Psoas muscle (tissue), 8 donors: ENCODE results near the gene GLB1L3. TPM values are rescaled to one million over a fixed set of nuclear protein-coding genes. Genes with fewer than 3 reads are reported as not detected.
"Not testable (repeated sequence)": the region's sequence is repeated elsewhere in the genome, so short reads cannot be mapped to it uniquely, and the experiment has no call there.

Experiments used
- ATAC-seq, 4 donors: fragments of 200-7000 bp; cut with Tn5 transposase; one replicate each; pipeline ENCODE4 v1.9.1; 2020; ENCODE audit warnings: moderate library complexity in 3 of 4, mild to moderate bottlenecking in 2 of 4
- DNase-seq, 2 donors: peaks; one replicate each; pipeline ENCODE4 v3.0.0-alpha.2; 2020
- H3K27ac ChIP-seq: fragments of 200-600 bp; one replicate; pipeline ENCODE4 v1.8.0; 2022
- H3K27me3 ChIP-seq, 3 donors: fragments of 200-600 bp in 1 of 3; one replicate each; pipeline versions ENCODE4 v1.6.1 to v1.8.0; 2013 to 2022; ENCODE audit warnings: low read length in 2 of 3, mild to moderate bottlenecking in 2 of 3, moderate library complexity in 1 of 3; ENCODE audit not compliant: insufficient read depth in 3 of 3
- H3K36me3 ChIP-seq, 2 donors: fragments of 200-600 bp in 1 of 2; one replicate each; pipeline versions ENCODE4 v1.6.1 to v1.8.0; 2013 to 2022; ENCODE audit warnings: low read depth in 1 of 2, mild to moderate bottlenecking in 1 of 2, moderate library complexity in 1 of 2; ENCODE audit not compliant: insufficient read depth in 1 of 2
- H3K4me1 ChIP-seq: fragments of 200-600 bp; one replicate; pipeline ENCODE4 v1.8.0; 2022
- H3K4me3 ChIP-seq: fragments of 200-600 bp; one replicate; pipeline ENCODE4 v1.8.0; 2022; ENCODE audit warnings: mild to moderate bottlenecking
- H3K9me3 ChIP-seq: fragments of 200-600 bp; one replicate; pipeline ENCODE4 v1.8.0; 2022
- CTCF ChIP-seq: fragments of 200-600 bp; IDR thresholded peaks from one replicate; pipeline ENCODE4 v1.8.0; 2022; ENCODE audit warnings: antibody characterized with exemption
- WGBS, 3 donors: extraction: QIAGEN DNeasy Blood & Tissue Kit; methylation state at CpG; one replicate each; pipeline versions ENCODE4 v1.1.6 to v1.1.7; 2013; 5-methylcytosine and 5-hydroxymethylcytosine counted together
- intact Hi-C, 2 donors: fragments of 100-400 bp; cut with DNase I; formaldehyde crosslinking; loops; one replicate each; pipeline versions ENCODE4 v1.11.0 to v1.14.2; 2022
- polyA plus RNA-seq, 3 donors: library from polyadenylated mRNA; stranded (reverse); fragments of 200-250 nt; gene quantifications; one replicate each; pipeline ENCODE4 v1.2.3, GENCODE V29; 2013
- total RNA-seq, 4 donors: library from RNA; stranded (reverse); fragmentation: NEBNext Ultra II Directional in 2 of 4; extraction: Animal tissue kit (Norgen Biotek cat#: 25700) in 2 of 4; gene quantifications; one replicate each; pipeline versions ENCODE4 v1.2.1 to v1.2.4, GENCODE V29; 2021 to 2023
- donor health status: healthy with polysubstance abuse.
- donor health status: DM: no; HTN: no; CAD: no; lungs with moderate emphysema.
- donor health status: Bipolar disorder and iron deficiency.
- donor health status: healthy.
- donor health status: DM: yes; HTN: yes; CAD: no.
- donor health status: DM: no; HTN: no; CAD: no.
- donor health status: DM: no; HTN: no; CAD: no.
- donor health status: DM: yes; HTN: yes; CAD: no.

The GLB1L3 gene
- total and polyA plus RNA-seq, 7 donors, result not detected

- H3K27ac ChIP-seq, result no peak overlapping the region
- no peaks in the 10 kb centered on the region for H3K4me1 ChIP-seq
- intact Hi-C loops, result no loop called here
- no peaks in the 10 kb centered on the region for H3K9me3 ChIP-seq
- no peak overlapping the region for H3K4me3 ChIP-seq
- H3K36me3 ChIP-seq, result no peaks in the 10 kb centered on the region
- H3K27me3 ChIP-seq, result peaks cover under 1 to 13% (median 1%) of the 10 kb centered on the region in 3 donors
- DNase-seq (no peak), ATAC-seq (no peak)
- WGBS, 3 donors, result 62 to 71% (median 70%) methylated on average over 16 of the region's 16 CpGs
- no peak for TF ChIP-seq CTCF
These were observed 7.5 kb downstream of the GLB1L3 start for GRCh38 chr11:134283461-134284230.

GRCh38 chr11:134284349-134284748 is 8.2 kb downstream of the GLB1L3 start:
- H3K4me1 ChIP-seq, DNase-seq, ATAC-seq, H3K27me3 ChIP-seq, H3K9me3 ChIP-seq, intact Hi-C loops, H3K27ac ChIP-seq, H3K4me3 ChIP-seq, H3K36me3 ChIP-seq: not testable (repeated sequence)
- 83 to 86% (median 85%) methylated on average over 5 of the region's 5 CpGs for WGBS, 3 donors

- H3K36me3 ChIP-seq, result no peaks in the 10 kb centered on the region
- H3K9me3 ChIP-seq, result no peaks in the 10 kb centered on the region
- WGBS, 3 donors, result 88 to 93% (median 89%) methylated on average over 12 of the region's 12 CpGs
- no peak for TF ChIP-seq CTCF
- no peak overlapping the region for H3K4me3 ChIP-seq
- no peaks in the 10 kb centered on the region for H3K4me1 ChIP-seq
- H3K27ac ChIP-seq, result no peak overlapping the region
- no peak for DNase-seq
- no peak for ATAC-seq
- intact Hi-C loops, result no loop called here
- H3K27me3 ChIP-seq, result peaks cover 0 to 4% (median 0%) of the 10 kb centered on the region in 3 donors
These were observed 11.4 kb downstream of the GLB1L3 start for GRCh38 chr11:134287561-134287960.

GRCh38 chr11:134288486-134288885 is 12.3 kb downstream of the GLB1L3 start:
- no peak for TF ChIP-seq CTCF
- intact Hi-C loops, result no loop called here
- no peak overlapping the region for H3K27ac ChIP-seq
- DNase-seq, result no peak
- no peaks in the 10 kb centered on the region for H3K9me3 ChIP-seq
- no peak for ATAC-seq
- no peak overlapping the region for H3K4me3 ChIP-seq
- no peaks in the 10 kb centered on the region for H3K4me1 ChIP-seq
- 88 to 91% (median 91%) methylated on average over 13 of the region's 13 CpGs for WGBS, 3 donors
- H3K27me3 ChIP-seq, result peaks cover 0 to 4% (median 0%) of the 10 kb centered on the region in 3 donors
- no peaks in the 10 kb centered on the region for H3K36me3 ChIP-seq

GRCh38 chr11:134289167-134289566 is 13.0 kb downstream of the GLB1L3 start:
- no peaks in the 10 kb centered on the region for H3K9me3 ChIP-seq
- 67 to 85% (median 77%) methylated on average over 4 of the region's 4 CpGs for WGBS, 3 donors
- intact Hi-C loops, result no loop called here
- DNase-seq (no peak), ATAC-seq (no peak)
- H3K36me3 ChIP-seq, result no peaks in the 10 kb centered on the region
- no peak overlapping the region for H3K4me3 ChIP-seq
- no peak for TF ChIP-seq CTCF
- H3K27ac ChIP-seq, result no peak overlapping the region
- peaks cover 0 to 4% (median 0%) of the 10 kb centered on the region in 3 donors for H3K27me3 ChIP-seq
- H3K4me1 ChIP-seq, result no peaks in the 10 kb centered on the region
